Measurements from ENCODE around the gene RNF222.
A peak's percentile ranks its signal among the peaks of the same experiment; 100 is the strongest.
"Not testable (repeated sequence)": the region's sequence is repeated elsewhere in the genome, so short reads cannot be mapped to it uniquely, and the experiment has no call there.

RNF222 gene

DNA sequence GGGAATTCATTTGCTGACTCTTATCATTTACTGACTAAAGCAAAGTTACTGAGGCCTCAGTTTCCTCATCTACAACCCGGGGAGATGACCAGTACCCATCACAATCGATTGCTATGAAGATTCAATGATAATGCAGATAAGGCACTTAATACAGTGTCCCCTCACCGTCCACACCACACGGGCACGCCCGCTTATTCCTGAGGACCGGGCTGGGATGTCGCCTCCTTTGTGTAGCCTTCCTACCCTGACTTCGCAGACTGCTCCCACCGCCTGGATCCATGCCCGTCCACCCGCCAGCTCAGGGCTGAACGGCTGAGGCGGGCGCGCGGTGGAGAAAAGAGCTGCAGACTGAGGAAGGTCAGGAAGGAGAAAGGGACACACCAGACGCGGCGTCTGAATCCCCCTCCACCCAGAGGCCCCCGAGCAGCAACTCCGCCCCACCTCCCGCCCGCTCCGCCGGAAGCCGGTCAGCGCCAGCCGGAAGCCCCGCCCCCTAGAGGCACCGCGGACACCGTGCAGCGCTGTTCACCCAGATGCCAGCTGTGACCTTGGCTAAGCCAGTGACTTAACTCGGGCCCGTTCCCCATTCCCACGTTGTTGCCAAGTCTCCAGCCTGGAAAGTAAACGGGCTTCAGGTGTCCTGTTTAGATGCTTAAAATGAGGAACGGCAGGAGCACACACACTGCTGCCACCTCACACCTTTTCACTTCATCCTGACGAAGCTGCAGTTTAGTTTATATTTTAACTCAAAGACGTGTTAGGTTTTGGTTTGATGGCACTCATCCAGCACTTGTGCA, 21.2 kb downstream of the RNF222 start, which contains the start of gene KRABD2:
KRABD2 (minus strand) TSS at position 434 of the 797 bp plus-strand sequence.
- peak within 1 kb of the TSS; percentile 84 for H3K4me3 ChIP-seq (ENCODE audit: low read depth, low read length)
- peak; percentile 79 for TF ChIP-seq CTCF (IDR thresholded peaks at IDR 0.05; ENCODE audit: low read depth, low read length)

GRCh38 chr17:8375738-8376259, 21.8 kb downstream of the RNF222 start:
- Histone ChIP-seq H3K27ac (peak overlapping the region; percentile 90), H3K4me3 (ENCODE audit: low read depth, low read length) (peak overlapping the region; percentile 84), H3K27me3 (ENCODE audit: insufficient read depth, low read depth, severe bottlenecking) (no peaks in the 10 kb centered on the region), H3K36me3 (peaks cover 41% of the 10 kb centered on the region), H3K9me3 (ENCODE audit: severe bottlenecking) (no peaks in the 10 kb centered on the region)
- TF ChIP-seq CTCF (IDR thresholded peaks at IDR 0.05; ENCODE audit: low read depth, low read length) = no peak
- no peak for DNase-seq

More for the DNA sequence above, 21.2 kb downstream of the RNF222 start, which contains the start of gene KRABD2:
- Histone ChIP-seq H3K27me3 (ENCODE audit: insufficient read depth, low read depth, severe bottlenecking) (no peaks in the 10 kb centered on the region), H3K36me3 (peaks cover 48% of the 10 kb centered on the region), H3K27ac (peak within 1 kb of the TSS; percentile 90), H3K9me3 (ENCODE audit: severe bottlenecking) (no peaks in the 10 kb centered on the region)
- peak; percentile 96 for DNase-seq

DNA sequence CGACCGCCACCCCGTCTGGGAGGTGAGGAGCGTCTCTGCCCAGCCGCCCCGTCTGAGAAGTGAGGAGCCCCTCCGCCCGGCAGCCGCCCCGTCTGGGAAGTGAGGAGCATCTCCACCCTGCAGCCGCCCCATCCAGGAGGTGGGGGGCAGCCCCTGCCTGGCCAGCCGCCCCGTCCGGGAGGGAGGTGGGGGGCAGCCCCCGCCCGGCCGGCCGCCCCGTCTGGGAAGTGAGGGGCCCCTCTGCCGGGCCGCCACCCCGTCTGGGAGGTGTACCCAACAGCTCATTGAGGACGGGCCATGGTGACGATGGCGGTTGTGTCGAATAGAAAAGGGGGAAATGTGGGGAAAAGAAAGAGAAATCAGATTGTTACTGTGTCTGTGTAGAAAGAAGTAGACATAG, 23.8 kb downstream of the RNF222 start:
- H3K4me3 ChIP-seq (ENCODE audit: low read depth, low read length); H3K27ac ChIP-seq; H3K9me3 ChIP-seq (ENCODE audit: severe bottlenecking); H3K27me3 ChIP-seq (ENCODE audit: insufficient read depth, low read depth, severe bottlenecking); DNase-seq: not testable (repeated sequence)
- H3K36me3 ChIP-seq = peaks cover 38% of the 10 kb centered on the region

- H3K27ac ChIP-seq = no peak overlapping the region
- TF ChIP-seq CTCF (IDR thresholded peaks at IDR 0.05; ENCODE audit: low read depth, low read length) = no peak
- DNase-seq = no peak
These were observed 25.2 kb downstream of the RNF222 start for GRCh38 chr17:8372422-8372821.

DNA sequence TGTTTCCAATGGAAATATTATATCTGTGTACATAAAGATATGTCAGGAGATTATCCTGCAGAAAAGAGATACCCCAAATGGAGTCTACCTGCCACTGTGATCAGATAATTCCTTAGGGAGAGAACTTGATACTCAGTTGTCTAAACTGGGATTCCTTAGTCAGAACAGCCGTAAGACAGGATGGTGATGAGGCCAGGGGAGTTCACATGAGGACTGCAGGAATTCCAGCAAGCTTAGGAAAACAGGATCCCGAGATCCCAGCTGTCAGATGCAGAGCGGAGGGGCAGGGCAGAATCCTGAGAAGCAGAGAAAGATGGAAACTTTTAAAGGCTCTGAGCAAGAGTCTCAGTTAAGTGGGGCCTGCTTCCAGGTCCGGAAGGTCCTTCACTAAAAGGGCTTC, 25.8 kb downstream of the RNF222 start:
- DNase-seq = peak; percentile 63
- no peak for TF ChIP-seq CTCF (IDR thresholded peaks at IDR 0.05; ENCODE audit: low read depth, low read length)

More at GRCh38 chr17:8372422-8372821, 25.2 kb downstream of the RNF222 start:
- Histone ChIP-seq H3K36me3 (peaks cover 33% of the 10 kb centered on the region), H3K27me3 (ENCODE audit: insufficient read depth, low read depth, severe bottlenecking) (no peaks in the 10 kb centered on the region), H3K9me3 (ENCODE audit: severe bottlenecking) (no peaks in the 10 kb centered on the region), H3K4me3 (ENCODE audit: low read depth, low read length) (no peak overlapping the region)

GRCh38 chr17:8369944-8370343, 27.7 kb downstream of the RNF222 start:
- no peak for DNase-seq
- TF ChIP-seq CTCF (IDR thresholded peaks at IDR 0.05; ENCODE audit: low read depth, low read length) = no peak
- Histone ChIP-seq H3K27me3 (ENCODE audit: insufficient read depth, low read depth, severe bottlenecking) (no peaks in the 10 kb centered on the region), H3K9me3 (ENCODE audit: severe bottlenecking) (no peaks in the 10 kb centered on the region), H3K36me3 (peaks cover 26% of the 10 kb centered on the region), H3K4me3 (ENCODE audit: low read depth, low read length) (no peak overlapping the region), H3K27ac (no peak overlapping the region)

More for the DNA sequence above, 25.8 kb downstream of the RNF222 start:
- peaks cover 27% of the 10 kb centered on the region for H3K36me3 ChIP-seq
- no peak overlapping the region for H3K4me3 ChIP-seq (ENCODE audit: low read depth, low read length)
- H3K9me3 ChIP-seq (ENCODE audit: severe bottlenecking) = no peaks in the 10 kb centered on the region
- no peaks in the 10 kb centered on the region for H3K27me3 ChIP-seq (ENCODE audit: insufficient read depth, low read depth, severe bottlenecking)
- no peak overlapping the region for H3K27ac ChIP-seq
